H1 (cell line): Measurements from ENCODE around the gene PLEKHN1.

Source experiments
- CREB1 ChIP-seq: IDR thresholded peaks from 2 replicates; pipeline ENCODE4 v1.6.1; 2012; ENCODE audit warnings: inconsistent platforms
- EP300 ChIP-seq, 2 experiments: IDR thresholded peaks; 1 replicate in 1 of 2; 2 replicates in 1 of 2; pipeline ENCODE4 v1.6.1; 2011 to 2012; ENCODE audit warnings: low read depth in 2 of 2, low read length in 2 of 2, mild to moderate bottlenecking in 2 of 2, borderline replicate concordance in 1 of 2, inconsistent platforms in 1 of 2, moderate library complexity in 1 of 2
- GTF2F1 ChIP-seq: IDR thresholded peaks from 2 replicates; pipeline ENCODE4 v1.6.1; 2012; ENCODE audit warnings: low read depth, low read length, improper control_type of control experiment, borderline replicate concordance
- JUND ChIP-seq: IDR thresholded peaks from 2 replicates; pipeline ENCODE4 v1.6.1; 2011; ENCODE audit warnings: mild to moderate bottlenecking, improper control_type of control experiment, low read length
- NRF1 ChIP-seq: IDR thresholded peaks from 2 replicates; pipeline ENCODE4 v1.6.1; 2011; ENCODE audit warnings: mild to moderate bottlenecking, low read depth, low read length, improper control_type of control experiment
- POLR2A ChIP-seq, 2 experiments: IDR thresholded peaks; 1 replicate in 1 of 2; 2 replicates in 1 of 2; pipeline ENCODE4 v1.6.1; 2011; ENCODE audit warnings: low read depth in 2 of 2, low read length in 2 of 2, mild to moderate bottlenecking in 2 of 2; ENCODE audit errors: control extremely low read depth in 1 of 2
- POLR2AphosphoS5 ChIP-seq: IDR thresholded peaks from 2 replicates; pipeline ENCODE4 v1.6.1; 2011; ENCODE audit warnings: low read depth, low read length
- RBBP5 ChIP-seq: IDR thresholded peaks from 2 replicates; pipeline ENCODE4 v1.7.1; 2012; ENCODE audit warnings: low read depth, mild to moderate bottlenecking, inconsistent platforms, low read length, moderate library complexity, borderline replicate concordance
- RFX5 ChIP-seq: IDR thresholded peaks from 2 replicates; pipeline ENCODE4 v1.6.1; 2011; ENCODE audit warnings: low read depth, low read length, improper control_type of control experiment, borderline replicate concordance
- TAF1 ChIP-seq: IDR thresholded peaks from 2 replicates; pipeline ENCODE4 v1.6.1; 2011; ENCODE audit warnings: mild to moderate bottlenecking, low read depth, low read length
- YY1 ChIP-seq: IDR thresholded peaks from 2 replicates; pipeline ENCODE4 v1.6.1; 2011; ENCODE audit warnings: low read depth, mild to moderate bottlenecking, low read length
- TF ChIP-seq, protein P1 (sequence below), 3 experiments: IDR thresholded peaks; 1 replicate in 2 of 3; 2 replicates in 1 of 3; pipeline versions ENCODE4 v1.5.1 to v1.6.1; 2011; ENCODE audit warnings: low read length in 3 of 3, mild to moderate bottlenecking in 3 of 3, inconsistent platforms in 2 of 3, low read depth in 1 of 3, moderate library complexity in 1 of 3; ENCODE audit not compliant: insufficient read depth in 1 of 3; ENCODE audit errors: control extremely low read depth in 1 of 3

DNA sequence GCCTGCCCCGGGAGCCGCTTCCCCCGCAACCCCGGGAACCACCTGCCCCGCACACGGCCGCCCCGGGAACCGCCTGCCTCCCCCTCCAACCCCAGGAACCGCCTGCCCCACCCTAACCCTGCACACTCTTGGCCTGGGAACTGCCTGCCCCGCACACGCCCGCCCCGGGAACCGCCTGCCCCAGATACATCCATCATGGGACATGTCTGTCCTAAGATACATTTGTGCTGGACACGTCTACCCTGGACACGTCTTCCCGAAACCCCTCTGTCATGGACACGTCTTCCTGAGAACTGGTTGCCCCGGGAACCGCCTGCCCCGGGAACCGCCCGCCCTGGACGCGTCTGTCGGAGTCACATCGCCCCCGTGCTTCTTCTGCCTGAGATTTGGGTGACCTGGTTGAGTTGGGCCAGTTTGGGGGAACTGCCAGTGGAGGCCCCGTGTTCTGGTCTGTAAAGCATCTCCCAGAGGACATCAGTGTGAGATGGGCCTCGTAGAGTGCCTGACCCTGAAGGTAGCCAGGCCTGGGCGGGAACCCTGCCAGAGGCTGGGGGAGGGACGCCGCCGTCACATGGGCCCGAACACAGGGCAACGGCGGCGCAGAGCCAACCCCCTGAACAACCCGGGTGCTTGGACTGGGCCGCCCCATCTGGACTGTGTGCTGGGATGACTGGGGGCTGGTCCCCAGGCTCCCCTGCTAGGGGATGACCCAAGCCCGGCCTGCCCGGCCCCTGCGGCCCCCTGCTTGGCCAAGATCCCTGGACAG lies 12.0 kb downstream of the PLEKHN1 start:
- TF ChIP-seq RBBP5 (no peak), POLR2AphosphoS5 (no peak), GTF2F1 (no peak), POLR2A (IDR thresholded peaks at IDR 0.05; ENCODE audit: control extremely low read depth in 1 of 2, low read depth in 2 of 2, low read length in 2 of 2) (no peak), CREB1 (no peak), TAF1 (no peak), NRF1 (no peak), EP300 (IDR thresholded peaks at IDR 0.05; ENCODE audit: borderline replicate concordance in 1 of 2, low read depth in 2 of 2, low read length in 2 of 2) (no peak), YY1 (no peak), RFX5 (no peak), JUND (no peak)
- TF ChIP-seq, protein P1, sequence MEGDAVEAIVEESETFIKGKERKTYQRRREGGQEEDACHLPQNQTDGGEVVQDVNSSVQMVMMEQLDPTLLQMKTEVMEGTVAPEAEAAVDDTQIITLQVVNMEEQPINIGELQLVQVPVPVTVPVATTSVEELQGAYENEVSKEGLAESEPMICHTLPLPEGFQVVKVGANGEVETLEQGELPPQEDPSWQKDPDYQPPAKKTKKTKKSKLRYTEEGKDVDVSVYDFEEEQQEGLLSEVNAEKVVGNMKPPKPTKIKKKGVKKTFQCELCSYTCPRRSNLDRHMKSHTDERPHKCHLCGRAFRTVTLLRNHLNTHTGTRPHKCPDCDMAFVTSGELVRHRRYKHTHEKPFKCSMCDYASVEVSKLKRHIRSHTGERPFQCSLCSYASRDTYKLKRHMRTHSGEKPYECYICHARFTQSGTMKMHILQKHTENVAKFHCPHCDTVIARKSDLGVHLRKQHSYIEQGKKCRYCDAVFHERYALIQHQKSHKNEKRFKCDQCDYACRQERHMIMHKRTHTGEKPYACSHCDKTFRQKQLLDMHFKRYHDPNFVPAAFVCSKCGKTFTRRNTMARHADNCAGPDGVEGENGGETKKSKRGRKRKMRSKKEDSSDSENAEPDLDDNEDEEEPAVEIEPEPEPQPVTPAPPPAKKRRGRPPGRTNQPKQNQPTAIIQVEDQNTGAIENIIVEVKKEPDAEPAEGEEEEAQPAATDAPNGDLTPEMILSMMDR (IDR thresholded peaks at IDR 0.05; ENCODE audit: control extremely low read depth in 1 of 3, insufficient read depth in 1 of 3, low read depth in 1 of 3, low read length in 3 of 3): no peak
